ENCODE data around the gene DAND5. TPM values are rescaled to one million over a fixed set of nuclear protein-coding genes. Genes with fewer than 3 reads are reported as not detected.
A peak's percentile ranks its signal among the peaks of the same experiment; 100 is the strongest.

The DAND5 gene
- total and polyA plus RNA-seq, 9 of the 15 experiments (the other 6 are each of a cell fraction or from before 2014, with no cell fraction given), result 0.22 to 0.83 (median 0.60) TPM

DNA sequence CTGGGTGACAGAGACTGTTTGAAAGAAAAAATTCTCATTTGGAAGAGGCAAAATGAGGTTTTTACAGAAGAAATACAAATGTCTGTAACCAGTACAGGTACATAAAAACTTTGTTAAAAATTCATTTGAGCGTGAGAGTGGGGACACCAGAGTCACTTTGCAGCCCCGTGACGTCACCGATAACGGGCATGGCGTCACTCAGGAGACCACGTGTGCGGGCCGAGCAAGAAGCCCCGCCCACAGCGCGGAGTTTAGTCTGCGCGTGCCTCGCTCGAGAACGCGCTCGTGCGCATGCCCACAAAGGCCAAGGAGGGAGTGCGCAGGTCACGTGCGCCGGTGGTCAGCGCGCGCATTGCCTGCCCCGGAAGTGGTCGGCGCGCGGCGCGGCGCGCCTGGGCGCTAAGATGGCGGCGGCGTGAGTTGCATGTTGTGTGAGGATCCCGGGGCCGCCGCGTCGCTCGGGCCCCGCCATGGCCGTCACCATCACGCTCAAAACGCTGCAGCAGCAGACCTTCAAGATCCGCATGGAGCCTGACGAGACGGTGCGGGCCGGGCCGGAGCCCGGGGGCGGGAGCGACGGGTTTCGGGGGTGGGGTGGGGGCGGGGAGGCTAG, 23.8 kb upstream of the DAND5 start, which contains the start of gene RAD23A (continued):
- TF ChIP-seq, protein P1, sequence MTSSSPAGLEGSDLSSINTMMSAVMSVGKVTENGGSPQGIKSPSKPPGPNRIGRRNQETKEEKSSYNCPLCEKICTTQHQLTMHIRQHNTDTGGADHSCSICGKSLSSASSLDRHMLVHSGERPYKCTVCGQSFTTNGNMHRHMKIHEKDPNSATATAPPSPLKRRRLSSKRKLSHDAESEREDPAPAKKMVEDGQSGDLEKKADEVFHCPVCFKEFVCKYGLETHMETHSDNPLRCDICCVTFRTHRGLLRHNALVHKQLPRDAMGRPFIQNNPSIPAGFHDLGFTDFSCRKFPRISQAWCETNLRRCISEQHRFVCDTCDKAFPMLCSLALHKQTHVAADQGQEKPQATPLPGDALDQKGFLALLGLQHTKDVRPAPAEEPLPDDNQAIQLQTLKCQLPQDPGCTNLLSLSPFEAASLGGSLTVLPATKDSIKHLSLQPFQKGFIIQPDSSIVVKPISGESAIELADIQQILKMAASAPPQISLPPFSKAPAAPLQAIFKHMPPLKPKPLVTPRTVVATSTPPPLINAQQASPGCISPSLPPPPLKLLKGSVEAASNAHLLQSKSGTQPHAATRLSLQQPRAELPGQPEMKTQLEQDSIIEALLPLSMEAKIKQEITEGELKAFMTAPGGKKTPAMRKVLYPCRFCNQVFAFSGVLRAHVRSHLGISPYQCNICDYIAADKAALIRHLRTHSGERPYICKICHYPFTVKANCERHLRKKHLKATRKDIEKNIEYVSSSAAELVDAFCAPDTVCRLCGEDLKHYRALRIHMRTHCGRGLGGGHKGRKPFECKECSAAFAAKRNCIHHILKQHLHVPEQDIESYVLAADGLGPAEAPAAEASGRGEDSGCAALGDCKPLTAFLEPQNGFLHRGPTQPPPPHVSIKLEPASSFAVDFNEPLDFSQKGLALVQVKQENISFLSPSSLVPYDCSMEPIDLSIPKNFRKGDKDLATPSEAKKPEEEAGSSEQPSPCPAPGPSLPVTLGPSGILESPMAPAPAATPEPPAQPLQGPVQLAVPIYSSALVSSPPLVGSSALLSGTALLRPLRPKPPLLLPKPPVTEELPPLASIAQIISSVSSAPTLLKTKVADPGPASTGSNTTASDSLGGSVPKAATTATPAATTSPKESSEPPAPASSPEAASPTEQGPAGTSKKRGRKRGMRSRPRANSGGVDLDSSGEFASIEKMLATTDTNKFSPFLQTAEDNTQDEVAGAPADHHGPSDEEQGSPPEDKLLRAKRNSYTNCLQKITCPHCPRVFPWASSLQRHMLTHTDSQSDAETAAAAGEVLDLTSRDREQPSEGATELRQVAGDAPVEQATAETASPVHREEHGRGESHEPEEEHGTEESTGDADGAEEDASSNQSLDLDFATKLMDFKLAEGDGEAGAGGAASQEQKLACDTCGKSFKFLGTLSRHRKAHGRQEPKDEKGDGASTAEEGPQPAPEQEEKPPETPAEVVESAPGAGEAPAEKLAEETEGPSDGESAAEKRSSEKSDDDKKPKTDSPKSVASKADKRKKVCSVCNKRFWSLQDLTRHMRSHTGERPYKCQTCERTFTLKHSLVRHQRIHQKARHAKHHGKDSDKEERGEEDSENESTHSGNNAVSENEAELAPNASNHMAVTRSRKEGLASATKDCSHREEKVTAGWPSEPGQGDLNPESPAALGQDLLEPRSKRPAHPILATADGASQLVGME (CRISPR knock-in tag; IDR thresholded peaks at IDR 0.05), result peak; percentile 81; the same call in 1 of the 2 replicates
- no peak for TF ChIP-seq NCOA6 (IDR thresholded peaks at IDR 0.05)
- TF ChIP-seq, protein P2, sequence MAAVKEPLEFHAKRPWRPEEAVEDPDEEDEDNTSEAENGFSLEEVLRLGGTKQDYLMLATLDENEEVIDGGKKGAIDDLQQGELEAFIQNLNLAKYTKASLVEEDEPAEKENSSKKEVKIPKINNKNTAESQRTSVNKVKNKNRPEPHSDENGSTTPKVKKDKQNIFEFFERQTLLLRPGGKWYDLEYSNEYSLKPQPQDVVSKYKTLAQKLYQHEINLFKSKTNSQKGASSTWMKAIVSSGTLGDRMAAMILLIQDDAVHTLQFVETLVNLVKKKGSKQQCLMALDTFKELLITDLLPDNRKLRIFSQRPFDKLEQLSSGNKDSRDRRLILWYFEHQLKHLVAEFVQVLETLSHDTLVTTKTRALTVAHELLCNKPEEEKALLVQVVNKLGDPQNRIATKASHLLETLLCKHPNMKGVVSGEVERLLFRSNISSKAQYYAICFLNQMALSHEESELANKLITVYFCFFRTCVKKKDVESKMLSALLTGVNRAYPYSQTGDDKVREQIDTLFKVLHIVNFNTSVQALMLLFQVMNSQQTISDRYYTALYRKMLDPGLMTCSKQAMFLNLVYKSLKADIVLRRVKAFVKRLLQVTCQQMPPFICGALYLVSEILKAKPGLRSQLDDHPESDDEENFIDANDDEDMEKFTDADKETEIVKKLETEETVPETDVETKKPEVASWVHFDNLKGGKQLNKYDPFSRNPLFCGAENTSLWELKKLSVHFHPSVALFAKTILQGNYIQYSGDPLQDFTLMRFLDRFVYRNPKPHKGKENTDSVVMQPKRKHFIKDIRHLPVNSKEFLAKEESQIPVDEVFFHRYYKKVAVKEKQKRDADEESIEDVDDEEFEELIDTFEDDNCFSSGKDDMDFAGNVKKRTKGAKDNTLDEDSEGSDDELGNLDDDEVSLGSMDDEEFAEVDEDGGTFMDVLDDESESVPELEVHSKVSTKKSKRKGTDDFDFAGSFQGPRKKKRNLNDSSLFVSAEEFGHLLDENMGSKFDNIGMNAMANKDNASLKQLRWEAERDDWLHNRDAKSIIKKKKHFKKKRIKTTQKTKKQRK (IDR thresholded peaks at IDR 0.05; ENCODE audit: borderline replicate concordance, low read depth, low read length), result no peak
- no peak for TF ChIP-seq RBM25 (IDR thresholded peaks at IDR 0.05; ENCODE audit: low read depth, low read length, severe bottlenecking)
- no peak for TF ChIP-seq ZNF274 (IDR thresholded peaks at IDR 0.05; ENCODE audit: borderline replicate concordance, low read depth, low read length)
- TF ChIP-seq, protein P3, sequence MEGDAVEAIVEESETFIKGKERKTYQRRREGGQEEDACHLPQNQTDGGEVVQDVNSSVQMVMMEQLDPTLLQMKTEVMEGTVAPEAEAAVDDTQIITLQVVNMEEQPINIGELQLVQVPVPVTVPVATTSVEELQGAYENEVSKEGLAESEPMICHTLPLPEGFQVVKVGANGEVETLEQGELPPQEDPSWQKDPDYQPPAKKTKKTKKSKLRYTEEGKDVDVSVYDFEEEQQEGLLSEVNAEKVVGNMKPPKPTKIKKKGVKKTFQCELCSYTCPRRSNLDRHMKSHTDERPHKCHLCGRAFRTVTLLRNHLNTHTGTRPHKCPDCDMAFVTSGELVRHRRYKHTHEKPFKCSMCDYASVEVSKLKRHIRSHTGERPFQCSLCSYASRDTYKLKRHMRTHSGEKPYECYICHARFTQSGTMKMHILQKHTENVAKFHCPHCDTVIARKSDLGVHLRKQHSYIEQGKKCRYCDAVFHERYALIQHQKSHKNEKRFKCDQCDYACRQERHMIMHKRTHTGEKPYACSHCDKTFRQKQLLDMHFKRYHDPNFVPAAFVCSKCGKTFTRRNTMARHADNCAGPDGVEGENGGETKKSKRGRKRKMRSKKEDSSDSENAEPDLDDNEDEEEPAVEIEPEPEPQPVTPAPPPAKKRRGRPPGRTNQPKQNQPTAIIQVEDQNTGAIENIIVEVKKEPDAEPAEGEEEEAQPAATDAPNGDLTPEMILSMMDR (IDR thresholded peaks at IDR 0.05 in 2 of 3, conservative IDR thresholded peaks at IDR 0.05 in 1 of 3; ENCODE audit: insufficient read depth in 2 of 3, low read depth in 1 of 3, low read length in 3 of 3), result no peak
- no peak for TF ChIP-seq MCM5 (IDR thresholded peaks at IDR 0.05; ENCODE audit: low read depth)
- no peak for TF ChIP-seq ZNF175 (CRISPR knock-in tag; IDR thresholded peaks at IDR 0.05; ENCODE audit: low read depth)
- peak; percentile 74 for TF ChIP-seq ZNF23 (CRISPR knock-in tag; IDR thresholded peaks at IDR 0.05)
- TF ChIP-seq ZFP1 (CRISPR knock-in tag; IDR thresholded peaks at IDR 0.05), result peak; percentile 57; the same call in 1 of the 2 replicates
- TF ChIP-seq CBX1 (IDR thresholded peaks at IDR 0.05; ENCODE audit: low read depth), result 0 out of 2 replicates have a peak, but pooled peaks have one; percentile 62
- no peak for TF ChIP-seq MCM2 (IDR thresholded peaks at IDR 0.05; ENCODE audit: low read depth)
- peak; percentile 45; the same call in 1 of the 2 replicates for TF ChIP-seq SMARCE1 (IDR thresholded peaks at IDR 0.05)
- TF ChIP-seq, protein P4, sequence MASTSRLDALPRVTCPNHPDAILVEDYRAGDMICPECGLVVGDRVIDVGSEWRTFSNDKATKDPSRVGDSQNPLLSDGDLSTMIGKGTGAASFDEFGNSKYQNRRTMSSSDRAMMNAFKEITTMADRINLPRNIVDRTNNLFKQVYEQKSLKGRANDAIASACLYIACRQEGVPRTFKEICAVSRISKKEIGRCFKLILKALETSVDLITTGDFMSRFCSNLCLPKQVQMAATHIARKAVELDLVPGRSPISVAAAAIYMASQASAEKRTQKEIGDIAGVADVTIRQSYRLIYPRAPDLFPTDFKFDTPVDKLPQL (IDR thresholded peaks at IDR 0.05; ENCODE audit: extremely low read depth, insufficient read length), result no peak

Data from K562 (cell line).